Measurements from ENCODE around the gene APOC3. TPM values are rescaled to one million over a fixed set of nuclear protein-coding genes. Genes with fewer than 3 reads are reported as not detected.

The APOC3 gene
- total RNA-seq: not detected in 2 replicates

- intact Hi-C loops (cut with micrococcal nuclease): no loop called here
Observed at GRCh38 chr11:116829525-116830183, at the start of gene APOC3. Gene APOC3, plus strand, starts transcription at chr11:116829907. Its CDS starts 676 bp downstream, at chr11:116830583.

- intact Hi-C loops (cut with micrococcal nuclease): loop anchor here (10.0 kb wide), 1 partner anchor 242 kb away; no protein-coding TSS in a partner anchor
Observed at GRCh38 chr11:116782728-116783127, 47.0 kb upstream of the APOC3 start.

- intact Hi-C loops (cut with micrococcal nuclease): loop anchor here (5.0 to 10.0 kb wide), 2 partner anchors 238 to 446 kb away; partner anchors contain the start of genes PCSK7 and RNF214
Observed at GRCh38 chr11:116786326-116786725, 43.4 kb upstream of the APOC3 start.

GRCh38 chr11:116786966-116787365 lies 42.7 kb upstream of the APOC3 start:
- intact Hi-C loops (cut with micrococcal nuclease): loop anchor here (5.0 to 10.0 kb wide), 2 partner anchors 238 to 445 kb away; partner anchors contain the start of genes PCSK7 and RNF214

- intact Hi-C loops (cut with micrococcal nuclease): loop anchor here (5.0 to 10.0 kb wide), 2 partner anchors 237 to 445 kb away; partner anchors contain the start of genes PCSK7 and RNF214
Observed at GRCh38 chr11:116787436-116787785, 42.3 kb upstream of the APOC3 start.

GRCh38 chr11:116787786-116788486 lies 41.8 kb upstream of the APOC3 start, which contains the start of gene ZPR1:
Gene ZPR1, minus strand, starts transcription at chr11:116788023. Its CDS starts 33 bp downstream, at chr11:116787990.
- intact Hi-C loops (cut with micrococcal nuclease): loop anchor here (1.0 to 10.0 kb wide), 4 partner anchors 15 to 444 kb away; partner anchors contain the start of genes PCSK7 and RNF214

GRCh38 chr11:116788534-116788933 lies 41.2 kb upstream of the APOC3 start:
- intact Hi-C loops (cut with micrococcal nuclease): loop anchor here (1.0 to 10.0 kb wide), 4 partner anchors 15 to 444 kb away; partner anchors contain the start of genes PCSK7 and RNF214

GRCh38 chr11:116788975-116789374 lies 40.7 kb upstream of the APOC3 start:
- intact Hi-C loops (cut with micrococcal nuclease): loop anchor here (1.0 to 10.0 kb wide), 4 partner anchors 16 to 443 kb away; partner anchors contain the start of genes PCSK7 and RNF214

GRCh38 chr11:116790167-116791001 lies 39.3 kb upstream of the APOC3 start:
- intact Hi-C loops (cut with micrococcal nuclease): loop anchor here (1.0 to 2.0 kb wide), 3 partner anchors 46 to 316 kb away; no protein-coding TSS in a partner anchor

GRCh38 chr11:116791002-116791812 lies 38.5 kb upstream of the APOC3 start:
- intact Hi-C loops (cut with micrococcal nuclease): loop anchor here (1.0 to 2.0 kb wide), 3 partner anchors 45 to 315 kb away; no protein-coding TSS in a partner anchor

- intact Hi-C loops (cut with micrococcal nuclease): loop anchor here (1.0 to 2.0 kb wide), 3 partner anchors 45 to 315 kb away; no protein-coding TSS in a partner anchor
Observed at GRCh38 chr11:116791813-116792143, 37.9 kb upstream of the APOC3 start, which contains the start of gene APOA5. Gene APOA5, minus strand, starts transcription at chr11:116791879. Its CDS starts 19 bp downstream, at chr11:116791860.

- intact Hi-C loops (cut with micrococcal nuclease): no loop called here
Observed at GRCh38 chr11:116792144-116792868, 37.4 kb upstream of the APOC3 start.

GRCh38 chr11:116792869-116793771 lies 36.6 kb upstream of the APOC3 start:
- intact Hi-C loops (cut with micrococcal nuclease): no loop called here

- intact Hi-C loops (cut with micrococcal nuclease): no loop called here
Observed at GRCh38 chr11:116793772-116794097, 36.0 kb upstream of the APOC3 start.

GRCh38 chr11:116794851-116795250 lies 34.9 kb upstream of the APOC3 start:
- intact Hi-C loops (cut with micrococcal nuclease): no loop called here

GRCh38 chr11:116796548-116796947 lies 33.2 kb upstream of the APOC3 start:
- intact Hi-C loops (cut with micrococcal nuclease): no loop called here

GRCh38 chr11:116797816-116798215 lies 31.9 kb upstream of the APOC3 start:
- intact Hi-C loops (cut with micrococcal nuclease): no loop called here

- intact Hi-C loops (cut with micrococcal nuclease): no loop called here
Observed at GRCh38 chr11:116798368-116798767, 31.3 kb upstream of the APOC3 start.

Data from T-helper 2 cell treated with Interferon-gamma antibody and Interleukin-4, amounts not matched to agents 100 ng/mL and 5 ng/mL, for 36 hours (primary cell).